HG03378 (cell line): ENCODE results near the gene PTH2.
A peak's percentile ranks its signal among the peaks of the same experiment; 100 is the strongest.

Experiments
- ATAC-seq: cut with Tn5 transposase; IDR thresholded peaks from one replicate; pipeline ENCODE4 v1.9.1; 2021; ENCODE audit warnings: mild to moderate bottlenecking, moderate library complexity; ENCODE audit not compliant: unreplicated experiment

Gene PTH2

DNA sequence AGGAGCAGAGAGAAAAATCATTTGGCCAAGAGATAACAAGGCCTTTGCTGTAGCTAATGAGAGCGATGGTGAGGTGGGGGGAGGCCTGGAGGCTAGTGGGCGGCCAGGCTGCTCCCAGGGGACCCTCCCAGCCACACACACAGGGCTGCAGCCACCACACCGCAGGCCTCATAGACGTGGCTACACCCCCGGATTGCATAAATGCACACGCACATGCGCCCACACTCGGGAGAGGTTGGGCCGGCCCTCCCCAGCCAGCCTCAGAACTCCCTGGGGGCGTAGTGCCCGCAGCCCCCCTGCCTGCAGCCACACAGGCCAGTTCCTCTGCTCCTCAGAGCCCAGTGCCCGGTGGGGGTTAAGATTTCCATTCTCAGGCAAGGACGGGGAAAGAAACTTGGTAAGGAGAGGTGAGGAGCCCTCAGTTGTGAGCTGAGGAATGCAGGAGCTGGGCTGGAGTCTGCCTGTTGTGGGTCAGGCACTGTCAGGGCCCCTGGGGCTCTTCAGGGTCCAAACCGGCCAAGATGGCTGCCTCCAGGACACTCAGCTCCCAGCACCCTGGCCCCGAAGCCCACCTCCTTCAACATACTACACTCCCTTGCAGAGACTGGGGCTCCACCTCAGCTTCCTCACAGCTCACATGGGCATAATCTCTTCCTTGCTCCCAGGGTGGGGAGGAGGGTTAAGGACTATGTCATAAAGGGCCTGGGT, 8.0 kb downstream of the PTH2 start:
- ATAC-seq = no peak

DNA sequence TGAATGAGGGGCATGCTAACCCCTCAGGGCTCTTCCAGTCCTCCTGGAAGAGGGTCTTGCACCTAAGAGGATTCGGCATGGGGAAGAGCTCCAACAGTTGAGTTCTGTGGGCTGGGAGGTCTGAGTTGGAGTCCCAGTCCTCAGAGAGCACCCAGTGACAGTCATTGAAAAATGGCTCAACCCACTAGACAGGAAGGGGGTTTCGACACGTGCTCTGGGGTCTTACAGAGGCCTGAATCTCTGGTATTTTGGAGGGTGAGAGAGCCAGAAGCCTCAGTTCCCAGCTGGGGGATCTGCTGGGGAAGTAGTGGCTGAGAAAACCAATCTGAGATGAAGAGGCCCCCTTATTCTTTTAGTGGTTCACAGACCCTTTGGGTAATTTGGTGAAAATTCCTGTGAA, 9.0 kb downstream of the PTH2 start:
- ATAC-seq = no peak

DNA sequence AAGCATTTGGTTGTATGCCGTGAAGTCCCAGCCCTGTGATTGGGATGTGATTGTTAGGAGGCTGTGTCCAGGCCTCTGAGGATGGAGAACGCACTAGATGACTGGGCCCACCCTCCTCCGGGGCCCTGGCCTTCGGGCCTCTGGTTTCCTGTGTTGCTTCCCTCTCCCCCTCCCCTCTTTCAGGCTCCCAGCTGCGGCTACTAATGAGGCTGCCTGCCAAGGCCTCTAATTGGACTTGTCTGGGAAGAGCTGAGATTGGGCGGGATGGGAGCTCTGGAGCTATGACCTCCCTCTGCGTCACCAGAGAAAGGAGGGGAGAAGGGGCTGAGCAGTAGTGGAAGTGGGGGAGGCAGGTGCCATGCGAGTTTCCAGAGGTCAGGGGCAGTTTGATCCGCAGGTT, 9.9 kb downstream of the PTH2 start:
- ATAC-seq = no peak

DNA sequence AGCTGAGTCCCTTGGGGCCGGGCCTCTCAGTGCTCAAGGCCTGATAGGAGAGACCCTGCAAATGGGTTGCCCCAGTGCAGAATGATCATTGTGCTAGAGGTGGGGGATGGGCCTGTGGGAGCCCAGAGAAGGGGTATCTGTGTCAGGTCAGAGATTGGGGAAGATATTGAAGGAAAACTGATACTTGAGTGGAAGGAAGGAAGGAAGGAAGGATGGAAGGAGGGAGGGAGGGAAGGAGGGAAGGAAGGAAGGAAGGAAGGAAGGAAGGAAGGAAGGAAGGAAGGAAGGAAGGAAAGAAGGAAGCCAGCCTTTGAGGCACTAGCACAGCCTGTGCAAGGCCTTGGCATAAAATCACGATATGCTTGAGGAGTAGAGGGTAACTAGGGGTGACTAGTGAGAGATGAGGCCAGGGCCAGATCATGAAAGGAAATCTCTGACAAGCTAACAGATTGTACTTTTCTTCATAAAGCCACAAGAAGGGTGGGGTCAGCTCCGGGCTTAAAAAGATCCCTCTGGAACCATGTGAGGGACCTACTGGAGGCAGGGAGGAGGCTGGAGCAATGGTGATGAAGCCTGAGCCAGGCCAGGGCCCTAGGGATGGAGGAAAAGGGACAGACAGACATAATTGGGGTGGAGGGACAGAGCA, 11.4 kb downstream of the PTH2 start:
- ATAC-seq = no peak

DNA sequence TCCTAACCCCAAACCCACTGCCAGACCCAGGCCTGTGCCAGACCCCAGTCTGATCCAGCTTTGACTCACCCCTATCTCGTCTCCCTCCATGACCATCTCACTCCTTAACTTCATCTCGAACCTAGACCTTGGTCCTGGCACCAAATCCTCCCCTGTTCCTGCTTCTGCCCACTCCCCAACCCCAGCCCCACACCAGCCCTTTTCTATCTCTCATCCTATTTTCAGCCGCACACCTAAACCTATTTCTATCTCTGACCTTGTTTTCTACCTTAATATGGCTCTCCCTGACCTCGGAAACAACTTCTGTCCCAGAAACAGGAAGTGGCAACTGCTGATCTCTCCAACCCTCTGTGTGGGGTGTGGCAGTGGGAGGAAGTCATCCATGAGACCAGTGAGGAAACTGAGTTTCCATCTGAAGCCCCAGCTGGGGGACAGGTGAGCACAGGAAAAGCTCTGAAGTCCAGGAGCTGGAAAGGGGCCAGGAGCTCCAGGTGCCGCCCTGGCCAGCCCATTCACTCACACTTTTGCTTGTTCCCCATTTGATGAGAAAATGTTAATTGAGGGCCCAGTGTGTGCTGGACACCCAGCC, 13.7 kb downstream of the PTH2 start:
- ATAC-seq = no peak

DNA sequence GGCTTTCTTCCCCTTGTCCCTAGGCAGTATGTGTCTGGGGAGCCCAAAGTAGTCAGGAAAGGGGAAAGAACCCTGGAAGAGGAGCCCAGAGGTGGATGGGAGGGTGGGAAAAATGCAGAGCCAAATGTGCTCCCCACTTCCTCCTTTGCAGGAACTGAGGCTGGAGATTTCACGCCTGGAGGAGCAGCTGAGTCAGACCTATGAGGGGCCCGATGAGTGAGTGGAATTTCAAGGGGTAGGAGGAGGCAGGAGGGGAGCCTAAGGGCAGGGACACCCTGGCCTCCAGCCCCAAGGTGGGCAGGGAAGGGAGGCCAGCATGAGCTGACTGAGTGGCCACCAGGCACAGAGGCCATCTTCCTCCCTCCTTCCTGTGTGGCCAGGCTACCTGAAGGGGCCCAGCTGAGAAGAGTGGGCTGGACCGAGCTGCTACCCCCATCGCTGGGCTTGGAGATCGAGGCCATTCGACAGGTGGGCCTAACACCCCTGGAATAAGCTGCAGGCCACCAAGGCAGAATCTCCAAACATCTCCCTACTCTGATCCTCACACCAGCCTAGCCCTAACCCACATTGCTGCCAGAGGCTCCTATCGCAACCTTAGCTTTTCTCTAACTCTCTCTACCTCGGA, 14.3 kb downstream of the PTH2 start:
- ATAC-seq = no peak

DNA sequence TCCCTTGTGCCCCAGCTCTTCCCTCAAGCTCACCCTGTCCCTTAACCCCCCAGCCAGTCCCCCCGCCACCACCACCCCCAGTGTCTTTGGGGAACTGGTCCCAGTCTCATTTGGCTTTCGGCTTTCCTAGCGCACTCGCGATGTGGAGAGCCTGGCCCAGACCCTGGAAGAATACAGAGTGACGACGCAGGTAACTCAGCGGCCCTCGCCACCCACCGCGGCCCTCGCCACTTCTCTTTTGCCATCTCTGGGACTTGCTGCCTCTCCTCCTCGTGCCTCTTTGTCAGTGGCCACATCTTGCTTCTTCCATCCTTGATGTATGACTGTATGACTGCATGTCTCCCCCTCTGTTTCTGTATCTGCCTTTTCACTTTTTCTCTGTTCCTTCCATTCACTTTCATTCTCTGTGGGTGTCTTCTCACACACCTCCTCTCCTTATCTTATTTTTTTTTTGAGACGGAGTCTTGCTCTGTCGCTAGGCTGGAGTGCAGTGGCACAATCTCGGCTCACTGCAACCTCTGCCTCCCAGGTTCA, 15.7 kb downstream of the PTH2 start:
- ATAC-seq = no peak

DNA sequence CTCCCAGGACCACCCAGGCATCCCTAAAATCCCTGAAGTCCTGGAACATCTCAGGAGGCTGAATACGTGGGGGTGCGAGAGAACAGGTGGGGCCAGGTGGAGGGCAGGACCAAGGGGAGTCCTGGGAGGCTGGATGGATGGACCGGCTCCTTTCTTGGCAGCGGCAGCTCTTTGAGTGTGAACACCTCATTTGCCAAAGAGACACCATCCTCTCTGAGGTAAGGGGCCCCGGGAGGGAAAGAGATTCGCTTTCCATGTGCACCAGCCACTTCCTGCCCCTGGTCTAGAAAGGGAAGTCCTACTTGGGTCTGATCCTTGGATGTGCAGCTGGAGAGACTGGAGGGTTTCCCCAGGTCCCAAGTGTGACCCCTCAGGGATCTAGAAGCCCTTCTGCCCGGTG, 16.2 kb downstream of the PTH2 start:
- no peak for ATAC-seq

DNA sequence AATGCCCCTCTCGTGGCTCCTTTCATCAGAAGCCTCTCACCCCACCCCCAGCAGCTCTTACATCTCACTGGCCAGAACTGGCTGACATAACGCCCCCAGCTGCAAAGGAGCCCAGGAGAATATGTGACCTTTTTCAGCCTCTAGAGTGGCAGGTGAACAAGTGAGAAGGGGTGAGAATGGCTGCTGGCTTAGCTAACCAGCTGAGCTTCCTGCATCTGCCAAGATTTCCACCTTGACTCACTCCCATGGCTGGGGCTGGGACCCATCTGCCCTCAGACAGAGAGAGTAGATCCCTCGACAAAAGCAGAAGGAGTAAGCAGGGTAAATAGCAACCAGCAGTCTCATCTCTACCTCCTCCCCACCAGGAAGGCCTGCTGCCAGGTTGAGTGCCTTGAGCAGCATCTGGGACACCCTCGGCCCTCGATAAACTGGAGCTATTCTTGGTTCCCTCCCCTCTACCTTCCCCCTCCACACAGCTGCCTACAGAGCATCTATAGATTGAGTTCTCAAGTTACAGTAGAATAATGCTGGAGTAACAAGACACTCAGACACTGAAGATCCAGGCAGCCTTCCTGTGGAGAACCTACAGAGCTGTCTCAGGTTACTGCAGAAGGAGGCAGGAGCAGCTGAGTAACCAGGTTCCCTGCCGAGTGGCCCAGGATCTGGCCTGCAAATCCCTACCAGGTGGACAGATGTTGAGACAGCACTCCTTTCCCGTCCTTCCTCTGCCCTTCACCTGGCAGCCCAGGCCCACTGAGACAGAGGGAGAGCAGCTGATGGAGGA, 19.6 kb downstream of the PTH2 start:
- no peak for ATAC-seq

DNA sequence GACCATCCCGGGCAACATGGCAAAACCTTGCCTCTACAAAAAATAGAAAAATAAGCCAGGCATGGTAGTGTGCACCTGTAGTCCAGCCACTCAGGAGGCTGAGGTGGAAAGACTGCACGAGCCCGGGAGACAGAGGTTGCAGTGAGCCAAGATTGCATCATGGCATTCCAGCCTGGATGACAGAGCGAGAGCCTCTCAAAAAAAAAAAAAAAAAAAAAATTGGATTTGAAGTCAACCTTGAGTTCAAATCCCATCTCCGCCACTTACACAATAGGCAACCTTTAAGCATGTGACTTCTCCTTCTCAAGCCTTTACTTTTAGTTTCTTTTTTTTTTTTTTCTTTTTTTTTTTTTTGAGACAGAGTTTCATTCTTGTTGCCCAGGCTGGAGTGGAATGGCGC, 23.2 kb downstream of the PTH2 start:
- no peak for ATAC-seq

DNA sequence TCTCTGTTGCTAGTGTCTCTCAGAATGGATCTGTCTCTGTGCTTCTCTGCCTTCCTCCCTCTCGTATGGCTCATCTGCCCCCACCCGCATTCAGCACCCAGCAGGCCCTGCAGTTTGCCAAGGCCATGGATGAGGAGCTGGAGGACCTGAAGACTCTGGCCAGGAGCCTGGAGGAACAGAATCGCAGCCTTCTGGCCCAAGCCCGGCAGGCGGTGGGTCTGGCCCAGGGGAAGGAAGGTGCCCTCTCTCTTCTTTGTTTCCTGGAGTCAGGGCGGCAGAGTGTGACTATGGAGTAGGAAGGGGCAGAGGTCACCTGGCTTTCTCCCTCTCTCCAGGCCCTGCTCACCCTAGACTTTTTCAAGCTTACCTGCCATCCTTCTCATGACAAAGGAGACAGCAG, 24.3 kb downstream of the PTH2 start:
- no peak for ATAC-seq

DNA sequence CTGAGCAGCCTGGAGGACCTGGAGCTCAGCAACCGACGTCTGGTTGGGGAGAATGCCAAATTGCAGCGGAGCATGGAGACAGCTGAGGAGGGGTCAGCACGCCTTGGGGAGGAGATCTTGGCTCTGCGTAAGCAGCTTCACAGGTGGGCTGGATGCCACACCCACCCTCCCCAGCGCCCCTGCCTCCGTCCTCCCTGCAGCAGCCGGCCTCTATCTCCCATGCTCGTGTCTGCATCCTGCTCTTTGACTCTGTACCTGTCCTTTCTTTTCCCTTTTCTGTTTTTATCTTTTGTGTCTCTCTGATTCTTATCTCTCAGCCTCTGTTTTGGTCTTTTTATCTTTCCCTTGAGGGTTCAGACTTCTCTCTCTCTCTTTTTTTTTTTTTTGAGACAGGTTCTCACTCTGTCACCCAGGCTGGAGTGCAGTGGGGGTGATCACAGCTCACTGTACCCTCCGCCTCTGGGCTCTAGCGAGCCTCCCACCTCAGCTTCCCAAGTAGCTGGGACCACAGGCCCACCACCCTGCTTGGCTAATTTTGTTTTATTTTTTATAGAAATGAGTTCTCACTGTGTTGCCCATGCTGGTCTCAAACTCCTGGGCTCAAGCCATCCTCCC, 25.1 kb downstream of the PTH2 start:
- ATAC-seq = no peak

DNA sequence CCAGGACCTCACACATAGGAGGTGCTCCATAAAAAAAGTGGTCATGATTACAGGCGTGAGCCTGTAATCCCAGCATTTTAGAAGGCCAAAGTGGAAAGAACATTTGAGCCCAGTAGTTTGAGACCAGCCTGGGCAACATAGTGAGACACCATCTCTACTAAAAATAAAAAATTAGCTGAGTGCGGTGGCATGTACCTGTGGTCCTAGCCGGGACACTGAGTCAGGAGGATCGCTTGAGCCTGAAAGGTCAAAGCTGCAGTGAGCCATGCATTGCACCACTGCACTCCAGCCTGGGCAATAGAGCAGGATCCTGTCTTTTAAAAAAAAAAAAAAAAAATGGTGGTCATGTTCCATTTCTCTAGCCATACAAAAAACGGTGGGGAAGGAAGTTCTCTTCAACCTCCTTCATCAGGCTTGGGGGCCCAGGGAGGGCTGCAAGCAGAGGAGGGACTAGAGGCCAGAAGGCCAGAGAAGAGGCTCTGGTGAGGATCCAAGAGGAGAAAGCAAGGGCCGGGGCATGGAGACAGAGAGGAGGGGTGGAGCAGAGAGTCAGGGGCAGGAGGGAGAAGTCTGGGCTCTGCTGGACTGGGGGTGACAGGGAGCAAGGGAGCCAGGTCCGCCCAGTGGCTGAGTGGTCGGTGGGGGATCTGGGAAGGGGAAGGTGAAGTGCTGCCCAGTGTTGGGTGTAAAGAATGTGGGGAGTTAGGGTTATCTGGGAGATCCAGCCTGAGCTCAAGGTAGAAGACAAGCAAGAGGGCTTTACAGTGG, 26.3 kb downstream of the PTH2 start:
- ATAC-seq = no peak

DNA sequence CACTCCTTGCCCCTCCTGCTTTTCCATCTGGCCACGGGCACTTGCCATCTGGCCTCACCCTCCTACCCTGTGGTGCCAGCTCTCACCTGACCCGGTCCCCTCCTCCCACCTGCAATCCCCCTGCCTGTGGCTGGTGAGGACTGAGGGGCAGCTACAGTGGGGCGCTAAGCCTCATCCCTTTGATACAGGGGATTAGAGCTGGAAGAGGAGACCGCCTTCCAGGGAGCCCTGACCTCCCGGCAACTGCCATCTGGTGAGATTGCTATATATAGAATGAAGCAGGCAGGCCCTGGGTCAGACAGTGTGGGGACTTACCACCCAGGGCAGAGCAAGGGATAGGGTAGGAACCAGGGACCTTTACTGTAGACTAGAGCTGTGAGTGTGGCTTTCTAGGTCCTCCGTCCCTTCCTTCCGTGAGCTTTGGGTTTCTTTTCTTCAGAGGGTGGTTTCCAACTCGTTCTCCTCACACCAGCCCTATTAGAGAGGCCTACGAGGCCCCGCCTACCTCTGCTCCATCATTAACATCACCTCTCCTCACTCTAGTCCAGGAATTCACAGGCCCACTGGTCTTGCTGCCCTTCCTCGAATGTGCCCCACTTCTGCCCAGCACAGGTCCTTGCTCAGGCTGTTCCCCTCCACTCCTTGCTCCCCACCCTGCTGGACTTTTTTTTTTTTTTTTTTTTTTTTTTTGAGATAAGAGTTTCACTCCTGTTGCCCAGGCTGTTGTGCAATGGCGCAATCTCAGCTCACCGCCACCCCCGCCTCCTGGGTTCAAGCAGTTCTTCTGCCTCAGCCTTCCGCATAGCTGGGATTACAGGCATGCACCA, 27.4 kb downstream of the PTH2 start:
- no peak for ATAC-seq

DNA sequence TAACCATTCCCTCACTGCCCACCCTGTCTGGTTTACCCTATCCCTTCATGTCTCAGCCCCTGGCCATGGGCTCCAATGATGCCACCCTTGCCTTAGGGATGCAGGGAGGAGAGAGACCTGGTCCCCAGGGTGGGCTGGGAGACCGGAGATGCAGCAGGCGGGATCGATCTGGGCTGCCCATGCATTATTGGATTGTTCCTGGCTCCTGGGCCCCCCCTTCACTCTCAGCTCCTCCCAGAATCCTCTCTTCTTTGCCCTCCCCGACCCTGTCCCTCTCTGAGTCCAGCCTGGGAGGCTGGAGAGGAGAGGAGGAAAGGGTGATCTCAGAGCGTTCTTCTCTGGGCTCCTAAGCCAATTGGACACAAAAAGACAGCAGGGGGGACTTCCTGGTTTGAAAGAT, 29.4 kb downstream of the PTH2 start:
- no peak for ATAC-seq

DNA sequence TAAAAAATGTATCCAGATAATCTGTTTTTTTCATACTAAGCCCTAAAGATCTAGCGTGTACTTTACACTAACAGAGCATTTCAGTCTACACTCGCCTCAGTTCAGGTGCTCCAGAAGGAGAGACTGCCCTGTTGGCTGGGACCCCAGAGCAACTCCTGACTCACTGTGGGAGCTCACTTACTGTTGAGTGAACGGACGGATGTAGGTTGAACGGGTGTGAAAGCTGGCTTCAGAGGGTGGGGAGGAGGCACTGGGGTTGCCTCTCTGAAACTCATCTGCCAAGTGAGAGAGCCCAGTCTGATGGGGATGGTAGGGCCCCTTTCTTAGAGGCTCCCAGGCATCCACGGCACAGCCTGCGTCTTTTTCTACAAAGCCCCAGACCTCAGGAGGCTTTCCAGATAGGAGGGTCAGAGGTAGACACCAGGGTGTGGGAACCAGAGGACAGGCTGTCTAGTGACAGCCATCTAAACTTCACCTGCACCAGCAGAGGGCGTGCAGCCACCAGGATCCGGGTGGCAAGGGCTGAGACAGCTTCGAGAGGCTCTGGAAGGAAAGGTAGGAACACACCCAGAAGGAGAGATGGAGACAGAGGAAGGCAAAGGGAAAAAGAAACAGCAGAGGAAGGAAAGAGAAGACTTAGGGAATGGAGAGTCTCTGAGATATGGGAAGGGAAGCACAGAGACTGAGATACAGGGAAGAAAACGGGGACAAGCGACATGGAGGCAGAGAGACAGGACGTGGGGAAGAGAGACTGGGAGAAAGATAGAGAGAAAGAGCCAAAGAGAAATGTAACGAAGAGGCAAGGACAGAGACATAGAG, 31.5 kb downstream of the PTH2 start:
- ATAC-seq = peak; percentile 51

DNA sequence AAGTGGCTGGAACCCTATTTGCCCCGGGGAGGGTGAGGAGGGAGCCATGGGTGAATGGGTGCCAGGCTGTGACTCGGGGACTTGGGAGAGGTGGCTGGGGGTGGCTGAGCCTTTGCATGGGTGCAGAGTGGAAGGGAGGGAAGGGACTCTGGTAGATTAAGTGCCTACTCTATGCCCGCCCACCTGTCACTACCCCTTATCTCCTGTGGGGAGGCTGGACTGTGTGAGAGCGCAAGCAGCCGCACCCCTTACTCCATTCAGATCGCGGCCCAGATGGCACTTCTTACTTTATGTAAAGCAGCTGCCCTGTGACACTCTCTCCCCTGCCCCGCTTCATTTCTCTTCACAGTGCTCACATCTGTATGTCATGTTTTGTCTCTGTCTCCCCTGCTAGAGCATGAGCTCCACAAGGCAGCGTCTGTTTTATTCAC, 32.3 kb downstream of the PTH2 start:
- ATAC-seq = no peak
